T-helper 2 cell treated with Interferon-gamma antibody and Interleukin-4, amounts not matched to agents 5 μg/mL and 100 μg/mL, for 36 hours (primary cell): ENCODE results near the gene CLVS2.

Experiments used
- DNase-seq: peaks from one replicate; pipeline ENCODE4 v3.0.0; 2021; ENCODE audit warnings: low spot score
- H3K27ac Mint-ChIP-seq: one replicate; pipeline ENCODE4 v1.8.0; 2021; ENCODE audit warnings: mild to moderate bottlenecking, mixed read lengths
- H3K27me3 Mint-ChIP-seq: one replicate; pipeline ENCODE4 v1.8.0; 2021; ENCODE audit warnings: low read depth, mixed read lengths
- H3K36me3 Mint-ChIP-seq: one replicate; pipeline ENCODE4 v1.8.0; 2021; ENCODE audit warnings: low read depth, mixed read lengths
- H3K4me1 Mint-ChIP-seq: one replicate; pipeline ENCODE4 v1.8.0; 2021; ENCODE audit warnings: low read depth, mixed read lengths
- H3K4me3 Mint-ChIP-seq: one replicate; pipeline ENCODE4 v1.8.0; 2022; ENCODE audit warnings: mild to moderate bottlenecking, moderate library complexity, mixed read lengths
- H3K9me3 Mint-ChIP-seq: one replicate; pipeline ENCODE4 v1.8.0; 2021; ENCODE audit warnings: mixed read lengths

CLVS2 gene

DNA sequence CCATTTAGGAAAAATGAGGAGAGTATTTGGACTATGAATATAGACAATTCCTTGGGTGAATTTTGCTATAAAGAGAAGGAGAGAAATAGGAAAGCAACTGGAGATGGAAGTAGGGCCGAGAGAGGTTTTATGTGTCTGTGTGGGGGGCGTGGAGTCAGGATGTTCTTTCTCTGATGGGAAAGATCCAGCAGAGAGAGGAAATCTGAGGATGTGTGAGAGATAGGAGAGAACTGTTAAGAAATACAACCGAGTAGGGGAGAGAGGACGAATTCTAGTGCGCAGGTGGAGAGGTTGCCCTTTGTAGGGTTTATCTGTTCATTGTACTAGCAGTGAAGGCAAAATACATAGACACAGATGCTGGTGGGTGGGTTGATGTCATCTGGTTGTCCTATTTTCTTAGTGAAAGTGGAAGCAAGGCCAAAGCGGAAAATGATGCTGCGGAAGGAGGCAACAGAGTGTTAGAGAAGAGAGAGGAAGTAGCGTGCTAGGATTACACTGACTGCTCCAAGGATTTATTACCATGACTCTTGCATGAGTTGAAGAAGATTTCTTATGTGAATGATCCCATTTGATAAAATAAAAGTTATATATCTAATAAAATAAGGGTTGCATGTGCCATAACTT, 57.7 kb downstream of the CLVS2 start:
- no peak overlapping the region for H3K4me3 Mint-ChIP-seq
- H3K27ac Mint-ChIP-seq, result no peak overlapping the region
- no peaks in the 10 kb centered on the region for H3K27me3 Mint-ChIP-seq
- no peaks in the 10 kb centered on the region for H3K4me1 Mint-ChIP-seq
- no peaks in the 10 kb centered on the region for H3K36me3 Mint-ChIP-seq
- DNase-seq, result no peak
- no peaks in the 10 kb centered on the region for H3K9me3 Mint-ChIP-seq

DNA sequence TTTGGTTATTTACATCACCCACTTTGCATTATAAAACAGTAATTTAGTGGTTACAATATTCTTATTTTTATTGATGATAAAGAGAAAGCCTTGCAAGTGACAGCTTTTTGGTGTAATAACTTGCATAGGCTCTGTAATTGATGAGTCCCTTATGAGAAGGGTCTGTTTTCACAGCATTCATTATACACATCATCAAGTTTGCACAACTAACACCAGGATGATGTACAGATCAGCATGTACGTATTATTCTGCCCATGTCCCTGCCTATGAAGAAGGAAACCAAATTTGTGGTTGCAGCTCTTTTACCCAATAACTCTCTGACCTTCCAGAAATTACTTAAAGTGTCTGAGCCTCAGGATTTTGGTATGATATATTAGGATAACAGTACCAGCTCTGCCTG, 59.2 kb downstream of the CLVS2 start:
- no peak overlapping the region for H3K4me3 Mint-ChIP-seq

DNA sequence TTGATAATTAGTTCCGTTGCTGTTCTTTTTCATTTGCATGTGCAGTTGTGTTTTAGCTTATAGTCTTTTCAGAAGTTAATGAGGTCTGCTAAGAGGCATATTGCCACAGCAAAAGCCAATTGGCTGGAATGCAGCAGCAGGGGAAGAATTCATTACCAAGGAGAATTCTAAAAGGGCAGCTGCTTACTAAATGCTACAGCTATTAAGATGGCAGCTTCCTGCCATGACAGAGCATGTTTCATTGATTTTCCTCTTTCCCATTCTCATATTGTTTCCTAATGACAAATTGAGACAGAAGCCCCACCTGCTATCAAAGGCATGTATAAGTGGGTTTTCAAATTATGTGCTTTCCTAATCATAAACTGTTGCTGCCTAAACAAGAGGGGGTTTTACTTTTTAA, 66.6 kb downstream of the CLVS2 start:
- no peaks in the 10 kb centered on the region for H3K27me3 Mint-ChIP-seq
- no peak for DNase-seq
- H3K4me3 Mint-ChIP-seq, result no peak overlapping the region
- no peaks in the 10 kb centered on the region for H3K36me3 Mint-ChIP-seq
- H3K4me1 Mint-ChIP-seq, result peaks cover 7% of the 10 kb centered on the region
- no peak overlapping the region for H3K27ac Mint-ChIP-seq
- no peaks in the 10 kb centered on the region for H3K9me3 Mint-ChIP-seq

More for the DNA sequence above, 59.2 kb downstream of the CLVS2 start:
- no peak overlapping the region for H3K27ac Mint-ChIP-seq
- H3K4me1 Mint-ChIP-seq, result no peaks in the 10 kb centered on the region
- H3K27me3 Mint-ChIP-seq, result no peaks in the 10 kb centered on the region
- no peak for DNase-seq
- H3K36me3 Mint-ChIP-seq, result no peaks in the 10 kb centered on the region
- H3K9me3 Mint-ChIP-seq, result no peaks in the 10 kb centered on the region

DNA sequence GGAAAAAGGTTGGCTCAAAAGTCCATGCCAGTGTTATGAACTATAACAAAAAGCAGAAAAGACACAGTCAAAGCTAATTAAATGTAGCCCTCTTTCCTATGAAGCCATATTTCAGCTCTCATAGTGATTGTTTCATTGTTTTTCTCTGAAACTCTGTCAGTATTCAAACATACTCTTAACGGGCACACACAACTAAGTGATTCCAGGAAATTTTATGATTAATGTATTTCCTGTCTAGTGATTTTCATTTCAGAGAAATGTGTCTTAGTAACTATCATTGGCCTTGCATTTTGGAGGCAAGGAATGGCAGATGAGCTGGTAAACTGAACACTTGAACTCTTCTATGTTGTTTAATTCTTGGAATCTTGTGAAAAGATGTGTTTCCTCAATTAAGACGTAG, 68.0 kb downstream of the CLVS2 start:
- H3K4me3 Mint-ChIP-seq, result no peak overlapping the region
- H3K4me1 Mint-ChIP-seq, result peaks cover 7% of the 10 kb centered on the region
- no peaks in the 10 kb centered on the region for H3K36me3 Mint-ChIP-seq
- no peak overlapping the region for H3K27ac Mint-ChIP-seq
- no peaks in the 10 kb centered on the region for H3K9me3 Mint-ChIP-seq
- H3K27me3 Mint-ChIP-seq, result no peaks in the 10 kb centered on the region
- no peak for DNase-seq

DNA sequence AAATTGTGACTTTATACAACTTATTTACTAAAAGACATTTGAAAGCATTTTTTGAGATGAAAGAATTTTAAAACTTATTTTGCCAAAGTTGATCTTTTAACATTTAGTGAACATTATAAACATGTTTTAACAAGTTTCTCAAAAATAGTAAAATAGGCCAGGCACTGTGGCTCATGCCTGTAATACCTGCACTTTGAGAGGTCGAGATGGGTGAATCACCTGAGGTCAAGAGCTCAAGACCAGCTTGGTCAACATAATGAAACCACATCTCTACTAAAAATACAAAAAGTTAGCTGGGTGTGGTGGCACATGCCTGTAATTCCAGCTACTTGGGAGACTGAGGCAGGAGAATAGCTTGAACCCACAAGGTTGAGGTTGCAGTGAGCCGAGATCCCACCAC, 78.6 kb downstream of the CLVS2 start:
- Mint-ChIP-seq H3K27ac (no peak overlapping the region), H3K27me3 (no peaks in the 10 kb centered on the region), H3K4me1 (no peaks in the 10 kb centered on the region), H3K36me3 (no peaks in the 10 kb centered on the region), H3K4me3 (no peak overlapping the region), H3K9me3 (no peaks in the 10 kb centered on the region)
- DNase-seq, result no peak

DNA sequence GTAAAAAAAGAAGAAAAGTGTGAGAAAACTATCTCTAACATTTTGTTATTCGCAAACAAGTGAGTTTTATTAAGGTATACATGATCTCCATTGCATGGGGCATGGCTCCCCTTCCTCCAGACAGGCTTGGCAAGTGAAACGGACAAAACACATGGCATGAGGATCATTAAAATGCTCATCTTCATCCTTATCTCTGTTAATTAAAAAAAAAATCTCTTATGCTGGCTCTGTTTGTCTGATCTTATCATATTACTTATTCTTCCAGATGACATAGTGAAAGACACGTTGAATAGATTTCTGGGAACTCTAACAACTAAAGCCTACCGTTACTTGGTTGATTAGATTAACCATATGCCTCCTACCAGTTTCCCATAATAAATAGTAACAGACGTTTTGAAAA, 89.4 kb downstream of the CLVS2 start:
- no peak overlapping the region for H3K27ac Mint-ChIP-seq
- DNase-seq, result no peak
- H3K4me3 Mint-ChIP-seq, result no peak overlapping the region
- H3K4me1 Mint-ChIP-seq, result no peaks in the 10 kb centered on the region
- no peaks in the 10 kb centered on the region for H3K36me3 Mint-ChIP-seq
- peaks cover 3% of the 10 kb centered on the region for H3K9me3 Mint-ChIP-seq
- H3K27me3 Mint-ChIP-seq, result no peaks in the 10 kb centered on the region

DNA sequence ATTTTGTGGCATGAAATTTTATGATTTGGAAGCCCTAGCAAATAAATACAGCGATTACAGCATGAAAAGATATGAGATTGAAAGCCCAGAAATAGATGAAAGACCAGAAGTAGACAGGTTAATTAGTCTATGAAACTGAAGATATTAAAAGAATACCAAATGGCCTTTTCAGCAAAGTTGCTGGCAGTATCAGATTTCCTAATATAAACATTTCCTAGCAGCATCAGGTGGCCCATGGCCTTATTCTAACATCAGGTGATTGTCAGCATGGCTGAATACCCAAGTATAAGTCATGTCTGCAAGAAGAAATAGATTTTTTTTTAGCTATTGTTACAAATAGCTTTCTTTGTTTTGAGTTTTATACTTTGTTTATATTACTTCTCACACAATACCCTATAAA, 93.2 kb downstream of the CLVS2 start:
- H3K4me3 Mint-ChIP-seq, result no peak overlapping the region
- H3K9me3 Mint-ChIP-seq, result peaks cover 3% of the 10 kb centered on the region
- H3K4me1 Mint-ChIP-seq, result no peaks in the 10 kb centered on the region
- no peak overlapping the region for H3K27ac Mint-ChIP-seq
- H3K36me3 Mint-ChIP-seq, result no peaks in the 10 kb centered on the region
- DNase-seq, result no peak
- H3K27me3 Mint-ChIP-seq, result no peaks in the 10 kb centered on the region

DNA sequence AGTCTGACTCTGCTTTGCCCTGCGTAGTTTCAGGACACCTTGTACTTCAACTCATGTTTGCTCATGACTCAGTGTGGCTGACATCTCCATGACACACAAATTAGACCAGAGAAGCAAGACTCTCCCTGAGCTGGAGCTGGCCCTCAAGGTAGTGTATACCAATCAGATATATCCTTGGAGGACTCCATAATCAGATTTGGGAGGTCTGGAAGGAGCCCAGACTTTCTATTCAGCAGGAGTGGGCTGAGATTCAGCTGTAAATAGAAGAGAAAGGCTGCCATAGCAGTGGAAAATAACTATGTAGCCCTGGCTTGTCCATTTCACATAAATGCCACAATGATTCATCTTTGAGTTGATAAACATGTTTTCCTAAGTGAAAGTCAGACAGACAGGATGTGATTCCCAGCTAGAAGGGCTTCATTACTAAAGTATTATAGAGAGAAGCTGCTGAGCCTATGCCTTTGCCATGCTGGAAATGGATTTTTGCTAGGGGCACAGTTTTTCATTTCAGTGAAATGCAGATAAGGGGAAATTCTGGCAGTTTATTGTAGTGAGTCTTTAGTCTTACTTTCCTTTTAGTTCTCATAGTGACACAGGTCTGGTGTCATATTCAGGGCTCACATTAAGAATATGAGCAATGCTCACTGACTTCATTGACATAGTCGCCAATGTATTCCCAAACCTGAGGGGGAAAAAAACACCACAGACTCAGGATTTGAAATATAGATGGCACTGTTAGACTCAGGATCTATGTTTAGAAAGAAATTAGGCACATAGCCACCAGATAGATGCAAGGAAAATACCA, 95.3 kb downstream of the CLVS2 start:
- H3K9me3 Mint-ChIP-seq, result no peaks in the 10 kb centered on the region
- DNase-seq, result no peak
- H3K4me3 Mint-ChIP-seq, result no peak overlapping the region
- H3K4me1 Mint-ChIP-seq, result no peaks in the 10 kb centered on the region
- H3K27ac Mint-ChIP-seq, result no peak overlapping the region
- no peaks in the 10 kb centered on the region for H3K36me3 Mint-ChIP-seq
- no peaks in the 10 kb centered on the region for H3K27me3 Mint-ChIP-seq

DNA sequence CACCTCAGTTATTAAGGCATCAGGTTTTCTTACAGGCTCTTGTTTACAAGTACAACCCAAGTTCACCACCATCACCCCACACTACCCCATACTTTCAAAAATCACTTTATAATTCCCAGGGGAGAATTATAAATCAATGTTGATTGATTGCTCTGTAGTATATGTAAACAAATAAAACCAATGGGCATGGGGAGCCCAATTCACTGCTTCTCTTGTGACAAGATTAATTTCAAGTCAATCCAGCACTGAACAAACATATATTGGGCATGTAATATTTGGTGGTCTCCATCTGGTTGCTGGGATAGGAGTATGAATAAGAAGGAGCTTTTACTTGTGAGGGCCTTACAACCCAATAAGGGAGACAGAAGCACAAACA, 95.8 kb downstream of the CLVS2 start:
- H3K4me3 Mint-ChIP-seq, result no peak overlapping the region
- no peaks in the 10 kb centered on the region for H3K9me3 Mint-ChIP-seq
- no peaks in the 10 kb centered on the region for H3K27me3 Mint-ChIP-seq
- no peaks in the 10 kb centered on the region for H3K4me1 Mint-ChIP-seq
- no peak overlapping the region for H3K27ac Mint-ChIP-seq
- no peaks in the 10 kb centered on the region for H3K36me3 Mint-ChIP-seq
- DNase-seq, result no peak

DNA sequence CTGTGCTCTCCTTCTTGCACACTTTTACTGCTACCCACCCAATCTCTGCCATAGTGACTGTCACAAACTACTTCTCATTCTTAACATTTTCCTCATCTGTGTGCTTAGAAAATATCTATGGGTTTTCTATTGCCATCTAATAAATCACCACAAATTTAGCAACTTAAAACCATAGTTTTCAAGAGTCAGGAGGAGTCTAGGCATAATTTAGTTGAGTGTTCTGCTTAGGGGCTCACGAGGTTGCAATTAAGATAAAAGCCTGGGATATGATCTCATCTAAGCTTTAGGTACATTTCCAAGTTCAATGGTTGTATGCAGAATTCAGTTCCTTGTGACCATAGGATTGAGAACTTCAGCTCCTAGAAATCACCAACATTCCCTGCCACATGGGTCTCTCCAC, 98.8 kb downstream of the CLVS2 start:
- H3K27ac Mint-ChIP-seq, result no peak overlapping the region
- no peaks in the 10 kb centered on the region for H3K9me3 Mint-ChIP-seq
- no peaks in the 10 kb centered on the region for H3K27me3 Mint-ChIP-seq
- no peak overlapping the region for H3K4me3 Mint-ChIP-seq
- H3K4me1 Mint-ChIP-seq, result no peaks in the 10 kb centered on the region
- DNase-seq, result no peak
- no peaks in the 10 kb centered on the region for H3K36me3 Mint-ChIP-seq

DNA sequence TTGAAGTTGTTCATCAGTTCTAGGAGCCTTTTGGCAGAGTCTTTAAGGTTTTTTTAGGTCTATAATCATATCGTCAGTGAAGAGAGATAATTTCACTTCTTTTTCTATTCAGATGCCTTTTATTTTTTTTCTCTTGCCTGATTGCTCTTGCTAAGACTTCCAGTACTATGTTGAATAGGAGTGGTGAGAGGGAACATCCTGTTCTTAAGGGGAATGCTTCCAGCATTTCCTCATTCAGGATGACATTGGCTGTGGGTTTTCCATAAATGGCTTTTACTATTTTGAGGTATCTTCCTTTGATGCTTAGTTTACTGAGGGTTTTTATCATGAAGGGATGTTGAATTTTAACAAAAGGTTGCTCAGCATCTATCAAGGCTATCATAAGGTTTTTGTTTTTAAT, 109.5 kb downstream of the CLVS2 start:
- Mint-ChIP-seq H3K36me3 (no peaks in the 10 kb centered on the region), H3K27ac (no peak overlapping the region), H3K9me3 (peaks cover 6% of the 10 kb centered on the region), H3K4me1 (no peaks in the 10 kb centered on the region), H3K4me3 (no peak overlapping the region), H3K27me3 (no peaks in the 10 kb centered on the region)
- no peak for DNase-seq

DNA sequence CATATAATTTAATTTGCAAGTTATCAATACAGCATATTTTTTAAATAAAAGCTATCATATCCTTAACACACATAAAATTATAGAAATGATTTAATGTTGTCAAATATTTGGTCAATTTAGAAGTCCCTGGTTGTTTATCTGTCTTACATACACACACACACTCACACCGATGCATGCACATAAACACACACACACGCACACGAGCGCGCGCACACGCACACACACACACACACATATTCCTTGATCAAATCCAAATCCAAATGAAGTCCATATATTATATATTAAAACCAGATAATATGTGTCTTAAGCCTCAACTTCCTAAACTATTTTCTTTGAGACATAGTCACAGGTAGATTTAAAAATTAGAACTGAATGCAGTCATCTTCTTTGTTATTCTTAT, 120.3 kb downstream of the CLVS2 start:
- DNase-seq, result no peak
- H3K27ac Mint-ChIP-seq, result no peak overlapping the region
- no peaks in the 10 kb centered on the region for H3K36me3 Mint-ChIP-seq
- no peaks in the 10 kb centered on the region for H3K4me1 Mint-ChIP-seq
- H3K9me3 Mint-ChIP-seq, result no peaks in the 10 kb centered on the region
- no peaks in the 10 kb centered on the region for H3K27me3 Mint-ChIP-seq
- no peak overlapping the region for H3K4me3 Mint-ChIP-seq

DNA sequence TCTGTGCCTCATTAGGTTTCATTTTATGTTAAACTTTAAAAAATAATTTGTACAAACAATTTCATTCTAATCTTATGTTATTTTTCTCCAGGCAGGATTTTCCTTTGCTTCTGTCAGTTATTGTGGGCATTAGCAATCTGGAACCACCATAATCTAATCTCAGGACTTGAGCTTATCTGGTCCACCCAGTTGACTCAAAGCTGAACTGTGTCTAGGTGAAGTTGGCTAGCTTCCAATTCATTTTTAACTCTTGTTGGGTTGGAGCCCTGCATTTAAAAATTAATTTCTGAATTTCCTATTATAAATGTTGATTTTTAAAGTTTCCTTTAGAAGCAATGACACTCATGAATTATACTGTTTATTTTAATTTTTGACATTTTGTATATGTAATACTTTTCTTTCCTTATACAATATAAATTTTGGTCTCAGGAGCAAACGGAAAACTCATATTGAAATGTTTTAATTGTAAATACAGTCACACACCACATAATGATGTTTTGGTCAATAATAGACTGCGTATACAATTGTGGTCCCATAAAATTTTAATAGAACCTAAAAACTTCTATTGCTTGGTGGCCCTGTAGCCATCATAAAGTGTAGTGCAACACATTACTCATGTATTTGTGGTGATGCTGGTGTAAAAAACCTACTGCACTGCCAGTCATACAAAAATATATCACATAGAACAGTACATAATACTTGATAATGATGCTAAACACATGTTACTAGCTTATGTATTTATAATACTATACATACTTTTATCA, 121.3 kb downstream of the CLVS2 start:
- no peaks in the 10 kb centered on the region for H3K4me1 Mint-ChIP-seq
- H3K4me3 Mint-ChIP-seq, result no peak overlapping the region
- H3K27ac Mint-ChIP-seq, result no peak overlapping the region
- H3K9me3 Mint-ChIP-seq, result no peaks in the 10 kb centered on the region
- no peak for DNase-seq
- H3K27me3 Mint-ChIP-seq, result no peaks in the 10 kb centered on the region
- no peaks in the 10 kb centered on the region for H3K36me3 Mint-ChIP-seq

DNA sequence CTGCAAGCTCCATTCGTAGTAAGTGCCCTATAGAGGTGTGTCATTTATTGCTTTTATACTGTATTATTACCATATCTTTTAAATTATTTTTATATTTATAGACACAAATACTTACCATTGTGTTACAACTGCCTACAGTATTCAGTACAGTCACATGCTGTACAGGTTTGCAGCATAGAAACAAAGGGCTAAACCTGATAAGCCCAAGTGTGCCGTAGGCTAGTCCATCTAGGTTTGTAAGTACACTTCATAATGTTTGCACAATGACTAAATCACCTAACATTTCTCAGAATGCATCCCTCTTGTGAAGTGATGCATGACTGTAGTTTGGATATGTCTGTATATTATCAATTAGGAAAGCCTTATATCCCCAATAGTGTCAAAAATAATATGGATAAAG, 122.8 kb downstream of the CLVS2 start:
- H3K4me1 Mint-ChIP-seq, result no peaks in the 10 kb centered on the region
- no peak overlapping the region for H3K27ac Mint-ChIP-seq
- no peaks in the 10 kb centered on the region for H3K9me3 Mint-ChIP-seq
- no peaks in the 10 kb centered on the region for H3K36me3 Mint-ChIP-seq
- no peaks in the 10 kb centered on the region for H3K27me3 Mint-ChIP-seq
- H3K4me3 Mint-ChIP-seq, result no peak overlapping the region
- DNase-seq, result no peak
